Brain microvascular endothelial cell (primary cell): Measurements from ENCODE around the gene SRRD.

ENCODE experiments used
- DNase-seq: peaks from one replicate; pipeline ENCODE4 v3.0.0-alpha.2; 2020
- H3K27ac ChIP-seq: fragments of 250-450 bp; sonication (Bioruptor Pico); 2 replicates; pipeline ENCODE4 v1.5.1; 2020; ENCODE audit warnings: mild to moderate bottlenecking, moderate library complexity
- H3K27me3 ChIP-seq: fragments of 250-450 bp; sonication (Bioruptor Pico); replicated peaks from 2 replicates; pipeline ENCODE4 v1.5.1; 2020; ENCODE audit warnings: mild to moderate bottlenecking
- H3K36me3 ChIP-seq: fragments of 250-450 bp; sonication (Bioruptor Pico); replicated peaks from 2 replicates; pipeline ENCODE4 v1.5.1; 2020; ENCODE audit warnings: mild to moderate bottlenecking
- H3K4me3 ChIP-seq: 2 replicates; pipeline ENCODE4 v1.5.1; 2011; ENCODE audit warnings: low read depth, mild to moderate bottlenecking, control low read depth, low read length, moderate library complexity
- CTCF ChIP-seq: IDR thresholded peaks from 2 replicates; pipeline ENCODE4 v1.5.1; 2011; ENCODE audit warnings: low read depth, mild to moderate bottlenecking, moderate library complexity, low read length, control low read depth, inconsistent platforms; ENCODE audit errors: missing control alignments
- in situ Hi-C: cut with HindIII; loops from 2 replicates; pipeline ENCODE4 v1.10.0; 2017; ENCODE audit warnings: low sequenced_read_pairs, low pct_ligation_motif_present

Gene SRRD

DNA sequence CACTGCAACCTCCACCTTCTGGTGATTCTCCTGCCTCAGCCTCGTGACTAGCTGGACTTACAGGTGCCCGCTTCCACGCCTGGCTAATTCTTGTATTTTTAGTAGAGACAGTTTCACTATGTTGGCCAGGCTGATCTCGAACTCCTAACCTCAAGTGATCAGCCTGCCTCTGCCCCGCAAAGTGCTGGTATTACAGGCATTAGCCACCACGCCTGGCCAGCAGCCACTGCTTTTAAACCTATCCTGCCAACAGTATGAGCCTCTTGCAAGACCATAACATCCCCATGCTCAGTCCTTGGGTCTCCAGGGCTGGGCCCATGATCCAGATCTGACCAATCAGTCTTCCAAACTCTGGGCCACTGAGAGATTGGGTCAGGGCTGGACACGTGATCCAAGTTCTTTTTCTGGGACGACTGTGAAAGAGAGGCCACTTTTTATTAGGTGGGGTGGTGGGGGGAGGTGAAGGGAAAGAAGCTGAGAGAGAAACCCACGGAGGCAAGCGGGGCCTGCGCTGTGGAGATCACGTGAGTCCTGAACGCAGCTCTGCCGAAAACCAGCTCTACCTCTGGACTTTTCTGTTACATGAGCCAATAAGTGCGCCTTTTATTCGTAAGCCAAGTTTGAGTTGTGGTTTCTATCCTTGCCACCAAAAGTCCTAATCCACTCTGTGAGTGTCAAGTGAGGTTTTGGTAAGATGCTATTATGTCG lies 36.7 kb upstream of the SRRD start:
- in situ Hi-C loops, result no loop called here
- no peaks in the 10 kb centered on the region for H3K36me3 ChIP-seq
- DNase-seq, result no peak
- no peaks in the 10 kb centered on the region for H3K27me3 ChIP-seq
- TF ChIP-seq CTCF, result no peak
- H3K4me3 ChIP-seq, result no peak overlapping the region
- no peak overlapping the region for H3K27ac ChIP-seq

DNA sequence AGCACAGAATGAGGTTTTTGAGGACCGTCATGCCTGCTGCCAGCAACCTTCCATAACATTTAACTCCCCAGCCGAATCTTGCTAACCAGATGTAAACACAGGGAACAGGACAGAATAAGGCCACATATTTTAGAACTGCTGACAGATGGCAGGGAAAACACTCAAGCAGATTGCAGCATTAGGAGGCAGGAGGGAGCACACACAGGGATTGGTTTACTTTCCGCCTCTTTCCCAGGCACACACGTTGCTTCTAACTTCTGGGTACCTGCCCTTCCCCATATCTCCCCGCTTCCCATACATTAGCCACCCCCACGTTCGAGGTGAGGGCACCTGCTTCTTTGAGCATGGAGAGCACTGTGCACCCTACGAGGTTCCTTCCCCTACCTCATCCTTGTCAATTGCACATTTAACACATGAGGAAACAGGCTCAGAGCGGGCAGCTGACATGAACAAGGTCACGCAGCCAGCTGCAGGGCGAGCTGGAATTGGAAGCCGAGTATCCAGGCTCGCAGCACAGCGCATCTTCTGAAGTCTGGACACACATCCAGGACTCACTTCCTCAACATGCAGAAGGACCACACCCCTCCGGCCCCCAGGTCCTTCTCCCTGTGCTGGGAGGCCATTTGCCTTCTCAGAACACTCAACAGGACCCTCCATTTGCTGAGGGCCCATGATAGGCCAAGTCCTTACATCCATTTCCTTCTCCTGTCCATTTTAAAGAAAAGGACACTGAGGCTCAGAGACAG lies 35.9 kb upstream of the SRRD start:
- H3K27ac ChIP-seq, result no peak overlapping the region
- in situ Hi-C loops, result no loop called here
- no peak for TF ChIP-seq CTCF
- peaks cover 3% of the 10 kb centered on the region for H3K36me3 ChIP-seq
- H3K27me3 ChIP-seq, result no peaks in the 10 kb centered on the region
- no peak for DNase-seq
- no peak overlapping the region for H3K4me3 ChIP-seq

- Histone ChIP-seq H3K27ac (no peak overlapping the region), H3K4me3 (no peak overlapping the region)
Measured at GRCh38 chr22:26448334-26448733, 35.3 kb upstream of the SRRD start.

DNA sequence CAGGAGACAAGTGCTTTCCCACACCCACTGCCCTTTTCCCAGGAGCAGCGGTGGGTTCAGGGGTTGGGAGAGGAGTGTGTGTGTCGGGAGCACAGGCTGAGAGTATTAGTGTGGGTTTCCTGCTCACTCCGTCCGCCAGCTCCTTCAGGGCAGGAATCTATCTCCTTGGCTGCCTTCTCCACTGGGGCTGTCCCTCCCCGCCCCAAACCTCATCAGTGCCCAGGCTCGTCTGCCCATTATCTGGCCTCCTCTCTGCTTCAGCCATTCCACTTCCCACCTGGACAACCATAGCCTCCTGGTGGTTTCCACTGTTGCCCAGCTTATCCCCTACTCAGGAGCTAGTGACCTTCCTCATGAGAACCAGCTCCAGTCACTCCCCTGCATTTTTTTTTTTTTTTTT lies 34.7 kb upstream of the SRRD start:
- no peak for TF ChIP-seq CTCF
- no peak overlapping the region for H3K4me3 ChIP-seq
- in situ Hi-C loops, result no loop called here
- peaks cover 3% of the 10 kb centered on the region for H3K36me3 ChIP-seq
- no peaks in the 10 kb centered on the region for H3K27me3 ChIP-seq
- no peak for DNase-seq
- H3K27ac ChIP-seq, result no peak overlapping the region

More at GRCh38 chr22:26448334-26448733, 35.3 kb upstream of the SRRD start:
- Histone ChIP-seq H3K36me3 (peaks cover 3% of the 10 kb centered on the region), H3K27me3 (no peaks in the 10 kb centered on the region)
- no peak for TF ChIP-seq CTCF
- DNase-seq, result no peak
- in situ Hi-C loops, result no loop called here

GRCh38 chr22:26450453-26451185 lies 33.1 kb upstream of the SRRD start:
- Histone ChIP-seq H3K27ac (no peak overlapping the region), H3K36me3 (peaks cover 3% of the 10 kb centered on the region), H3K27me3 (no peaks in the 10 kb centered on the region), H3K4me3 (no peak overlapping the region)
- in situ Hi-C loops, result no loop called here
- TF ChIP-seq CTCF, result no peak
- DNase-seq, result no peak
